Ishikawa (cell line): ENCODE data around the gene GPR78.

Experiments used
- CEBPB ChIP-seq: IDR thresholded peaks from 2 replicates; pipeline ENCODE4 v1.6.1; 2012
- CREB1 ChIP-seq: IDR thresholded peaks from 2 replicates; pipeline ENCODE4 v1.6.1; 2012; ENCODE audit warnings: low read depth
- EGR1 ChIP-seq: IDR thresholded peaks from 2 replicates; pipeline ENCODE4 v1.6.1; 2012
- EP300 ChIP-seq: IDR thresholded peaks from 2 replicates; pipeline ENCODE4 v1.6.1; 2012; ENCODE audit warnings: borderline replicate concordance
- FOXM1 ChIP-seq: IDR thresholded peaks from 2 replicates; pipeline ENCODE4 v1.6.1; 2012; ENCODE audit warnings: low read depth, borderline replicate concordance
- RAD21 ChIP-seq: IDR thresholded peaks from 2 replicates; pipeline ENCODE4 v1.6.1; 2012; ENCODE audit warnings: low read depth
- TAF1 ChIP-seq: IDR thresholded peaks from 2 replicates; pipeline ENCODE4 v1.6.1; 2012; ENCODE audit warnings: low read depth, mild to moderate bottlenecking
- TCF12 ChIP-seq: IDR thresholded peaks from 2 replicates; pipeline ENCODE4 v1.6.1; 2012; ENCODE audit warnings: low read depth
- TEAD4 ChIP-seq: IDR thresholded peaks from 2 replicates; pipeline ENCODE4 v1.6.1; 2012
- YY1 ChIP-seq: IDR thresholded peaks from 2 replicates; pipeline ENCODE4 v1.6.1; 2012; ENCODE audit warnings: low read depth
- ZBTB7A ChIP-seq: IDR thresholded peaks from 2 replicates; pipeline ENCODE4 v1.6.1; 2012; ENCODE audit warnings: low read depth
- TF ChIP-seq, protein P1 (sequence below): IDR thresholded peaks from 2 replicates; pipeline ENCODE4 v1.6.1; 2012
- TF ChIP-seq, protein P2 (sequence below): IDR thresholded peaks from 2 replicates; pipeline ENCODE4 v1.6.1; 2012
- TF ChIP-seq, protein P3 (sequence below): IDR thresholded peaks from 2 replicates; pipeline ENCODE4 v1.6.1; 2012; ENCODE audit warnings: low read depth, mild to moderate bottlenecking

DNA sequence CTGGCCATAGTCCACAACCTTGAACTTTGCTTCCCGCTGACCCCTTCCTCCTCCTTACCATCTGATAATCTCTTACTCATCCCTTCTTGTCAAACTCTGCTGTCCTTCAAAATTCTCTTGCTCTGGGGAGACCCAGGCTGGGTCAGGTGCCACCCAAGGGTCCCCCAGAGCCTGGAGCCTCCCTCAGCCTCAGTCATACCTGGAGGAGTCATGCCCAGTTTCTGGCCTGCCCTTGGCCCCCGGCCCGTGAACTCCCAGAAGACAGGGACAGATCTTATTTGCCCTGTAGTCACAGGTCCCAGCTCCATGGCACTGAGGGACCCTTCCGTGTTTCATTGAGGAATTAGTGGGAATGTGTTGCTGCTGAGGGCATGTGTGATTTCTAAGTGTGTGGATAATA lies 4.7 kb upstream of the GPR78 start:
- TF ChIP-seq ZBTB7A (no peak), EGR1 (no peak), EP300 (no peak), RAD21 (no peak), YY1 (no peak), TCF12 (no peak), TAF1 (no peak), FOXM1 (no peak), CEBPB (no peak), CREB1 (no peak), TEAD4 (no peak)
- TF ChIP-seq, protein P1, sequence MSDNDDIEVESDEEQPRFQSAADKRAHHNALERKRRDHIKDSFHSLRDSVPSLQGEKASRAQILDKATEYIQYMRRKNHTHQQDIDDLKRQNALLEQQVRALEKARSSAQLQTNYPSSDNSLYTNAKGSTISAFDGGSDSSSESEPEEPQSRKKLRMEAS: no peak
- TF ChIP-seq, protein P2, sequence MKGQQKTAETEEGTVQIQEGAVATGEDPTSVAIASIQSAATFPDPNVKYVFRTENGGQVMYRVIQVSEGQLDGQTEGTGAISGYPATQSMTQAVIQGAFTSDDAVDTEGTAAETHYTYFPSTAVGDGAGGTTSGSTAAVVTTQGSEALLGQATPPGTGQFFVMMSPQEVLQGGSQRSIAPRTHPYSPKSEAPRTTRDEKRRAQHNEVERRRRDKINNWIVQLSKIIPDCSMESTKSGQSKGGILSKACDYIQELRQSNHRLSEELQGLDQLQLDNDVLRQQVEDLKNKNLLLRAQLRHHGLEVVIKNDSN: no peak
- TF ChIP-seq, protein P3, sequence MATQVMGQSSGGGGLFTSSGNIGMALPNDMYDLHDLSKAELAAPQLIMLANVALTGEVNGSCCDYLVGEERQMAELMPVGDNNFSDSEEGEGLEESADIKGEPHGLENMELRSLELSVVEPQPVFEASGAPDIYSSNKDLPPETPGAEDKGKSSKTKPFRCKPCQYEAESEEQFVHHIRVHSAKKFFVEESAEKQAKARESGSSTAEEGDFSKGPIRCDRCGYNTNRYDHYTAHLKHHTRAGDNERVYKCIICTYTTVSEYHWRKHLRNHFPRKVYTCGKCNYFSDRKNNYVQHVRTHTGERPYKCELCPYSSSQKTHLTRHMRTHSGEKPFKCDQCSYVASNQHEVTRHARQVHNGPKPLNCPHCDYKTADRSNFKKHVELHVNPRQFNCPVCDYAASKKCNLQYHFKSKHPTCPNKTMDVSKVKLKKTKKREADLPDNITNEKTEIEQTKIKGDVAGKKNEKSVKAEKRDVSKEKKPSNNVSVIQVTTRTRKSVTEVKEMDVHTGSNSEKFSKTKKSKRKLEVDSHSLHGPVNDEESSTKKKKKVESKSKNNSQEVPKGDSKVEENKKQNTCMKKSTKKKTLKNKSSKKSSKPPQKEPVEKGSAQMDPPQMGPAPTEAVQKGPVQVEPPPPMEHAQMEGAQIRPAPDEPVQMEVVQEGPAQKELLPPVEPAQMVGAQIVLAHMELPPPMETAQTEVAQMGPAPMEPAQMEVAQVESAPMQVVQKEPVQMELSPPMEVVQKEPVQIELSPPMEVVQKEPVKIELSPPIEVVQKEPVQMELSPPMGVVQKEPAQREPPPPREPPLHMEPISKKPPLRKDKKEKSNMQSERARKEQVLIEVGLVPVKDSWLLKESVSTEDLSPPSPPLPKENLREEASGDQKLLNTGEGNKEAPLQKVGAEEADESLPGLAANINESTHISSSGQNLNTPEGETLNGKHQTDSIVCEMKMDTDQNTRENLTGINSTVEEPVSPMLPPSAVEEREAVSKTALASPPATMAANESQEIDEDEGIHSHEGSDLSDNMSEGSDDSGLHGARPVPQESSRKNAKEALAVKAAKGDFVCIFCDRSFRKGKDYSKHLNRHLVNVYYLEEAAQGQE: no peak
